ENCODE data around the gene HOXC5. TPM values are rescaled to one million over a fixed set of nuclear protein-coding genes. Genes with fewer than 3 reads are reported as not detected.

Gene HOXC5
- total RNA-seq, 2 experiments from 2014 or later = not detected

- Histone ChIP-seq H4K20me1 (ENCODE audit: insufficient read depth, low read length) (no peaks in the 10 kb centered on the region), H3K79me2 (ENCODE audit: insufficient read depth, low read depth, low read length) (no peaks in the 10 kb centered on the region), H3K4me1 (ENCODE audit: insufficient read depth, low read length, poor library complexity, severe bottlenecking) (peaks cover 43% of the 10 kb centered on the region), H3K4me2 (ENCODE audit: low read length) (peak overlapping the region; percentile 33; the same call in 1 of the 2 replicates), H3K9me3 (ENCODE audit: low read length) (no peaks in the 10 kb centered on the region), H3K36me3 (ENCODE audit: insufficient read depth, low read length) (no peaks in the 10 kb centered on the region), H2AFZ (ENCODE audit: low read length) (no peak overlapping the region), H3K27ac (ENCODE audit: low read depth, low read length, poor library complexity, severe bottlenecking) (no peak overlapping the region), H3K4me3 (ENCODE audit: low read depth, low read length, poor library complexity, severe bottlenecking) (peak overlapping the region; percentile 30), H3K9me2 (ENCODE audit: insufficient read depth, low read length) (no peaks in the 10 kb centered on the region)
- BruUV-seq (replicated peaks) = no TSS peak
- ChIA-PET CTCF (ENCODE audit: unreplicated experiment) (interaction anchor here (0.5 to 1.2 kb wide), 3 partner anchors 10 to 208 kb away, joined by 3 read pairs; no protein-coding TSS in a partner anchor), POLR2A (interaction anchor here (0.6 to 0.7 kb wide), 3 partner anchors 181 to 467 kb away, joined by 3 read pairs; no protein-coding TSS in a partner anchor)
- TF ChIP-seq CTCF (conservative IDR thresholded peaks at IDR 0.05; ENCODE audit: low read length) = no peak
- TF ChIP-seq EZH2phosphoT487 (IDR thresholded peaks at IDR 0.05; ENCODE audit: borderline replicate concordance, low read depth, low read length) = no peak
- intact Hi-C loops (cut with micrococcal nuclease; ENCODE audit: unreplicated experiment) = loop anchor here (10.0 kb wide), 2 partner anchors 189 to 279 kb away; no protein-coding TSS in a partner anchor
- no peak for DNase-seq (ENCODE audit: low spot score)
Observed at GRCh38 chr12:53983950-53984572, 48.8 kb upstream of the HOXC5 start.

GRCh38 chr12:53984901-53985691 lies 47.8 kb upstream of the HOXC5 start, which contains the start of gene HOXC10:
HOXC10 (plus strand) TSS chr12:53985146; CDS start chr12:53985260, 114 bp downstream.
- Histone ChIP-seq H3K9me3 (ENCODE audit: low read length) (no peaks in the 10 kb centered on the region), H3K79me2 (ENCODE audit: insufficient read depth, low read depth, low read length) (no peaks in the 10 kb centered on the region), H3K4me3 (ENCODE audit: low read depth, low read length, poor library complexity, severe bottlenecking) (peak within 1 kb of the TSS; percentile 30), H3K36me3 (ENCODE audit: insufficient read depth, low read length) (no peaks in the 10 kb centered on the region), H2AFZ (ENCODE audit: low read length) (peak within 1 kb of the TSS; percentile 10; the same call in 1 of the 2 replicates), H3K4me1 (ENCODE audit: insufficient read depth, low read length, poor library complexity, severe bottlenecking) (peaks cover 49% of the 10 kb centered on the region), H3K4me2 (ENCODE audit: low read length) (peak within 1 kb of the TSS; percentile 41), H3K27ac (ENCODE audit: low read depth, low read length, poor library complexity, severe bottlenecking) (no peak within 1 kb of the TSS), H3K9me2 (ENCODE audit: insufficient read depth, low read length) (no peaks in the 10 kb centered on the region), H4K20me1 (ENCODE audit: insufficient read depth, low read length) (no peaks in the 10 kb centered on the region)
- TF ChIP-seq EZH2phosphoT487 (IDR thresholded peaks at IDR 0.05; ENCODE audit: borderline replicate concordance, low read depth, low read length) (no peak), CTCF (conservative IDR thresholded peaks at IDR 0.05; ENCODE audit: low read length) (peak; percentile 76)
- intact Hi-C loops (cut with micrococcal nuclease; ENCODE audit: unreplicated experiment) = loop anchor here (10.0 kb wide), 2 partner anchors 190 to 280 kb away; no protein-coding TSS in a partner anchor
- POLR2A ChIA-PET = interaction anchor here (0.6 kb wide), 1 partner anchor 32 kb away, joined by 4 read pairs; no protein-coding TSS in a partner anchor
- CTCF ChIA-PET (ENCODE audit: unreplicated experiment) = interaction anchor here (0.5 to 1.2 kb wide), 5 partner anchors 11 to 224 kb away, joined by 3 read pairs; no protein-coding TSS in a partner anchor
- no TSS peak for BruUV-seq (replicated peaks)
- peak; percentile 95 for DNase-seq (ENCODE audit: low spot score)

Data from OCI-LY7 (cell line).